Right lobe of liver (tissue), 4 donors: ENCODE results near the gene RPTOR.

Source experiments
- CTCF ChIP-seq, 4 donors: fragments of 200-600 bp in 3 of 4; fragments of 450-650 bp in 1 of 4; IDR thresholded peaks; one replicate each; pipeline versions ENCODE4 v1.5.1 to v1.8.0; 2016 to 2022; ENCODE audit warnings: antibody characterized with exemption in 4 of 4, mild to moderate bottlenecking in 2 of 4
- POLR2A ChIP-seq: fragments of 450-650 bp; IDR thresholded peaks from one replicate; pipeline ENCODE4 v1.6.1; 2017; ENCODE audit warnings: antibody characterized with exemption, mild to moderate bottlenecking
- donor health status: DM: no; HTN: no; CAD: no.
- donor health status: DM: no; HTN: no; CAD: no.
- donor health status: DM: no; HTN: yes; CAD: no.

- TF ChIP-seq CTCF (IDR thresholded peaks at IDR 0.05) (no peak), POLR2A (no peak)
Observed at GRCh38 chr17:80848449-80849102, 303.9 kb downstream of the RPTOR start.
